Liver (tissue), 9 donors: ENCODE results near the gene ARL11. TPM values are rescaled to one million over a fixed set of nuclear protein-coding genes. Genes with fewer than 3 reads are reported as not detected.
"Not testable (repeated sequence)": the region's sequence is repeated elsewhere in the genome, so short reads cannot be mapped to it uniquely, and the experiment has no call there.

ENCODE experiments used
- DNase-seq: peaks from one replicate; pipeline ENCODE4 v3.0.0-alpha.2; 2017; ENCODE audit warnings: low spot score
- H3K27ac ChIP-seq, 2 donors: one replicate each; pipeline ENCODE4 v1.7.0; 2013; ENCODE audit warnings: inconsistent platforms in 2 of 2, low read length in 2 of 2, control low read depth in 1 of 2, low read depth in 1 of 2, mild to moderate bottlenecking in 1 of 2
- H3K27me3 ChIP-seq, 4 donors: one replicate each; pipeline versions ENCODE4 v1.6.1 to v1.7.0; 2013; ENCODE audit warnings: low read length in 3 of 4, inconsistent platforms in 1 of 4, mild to moderate bottlenecking in 1 of 4, moderate library complexity in 1 of 4; ENCODE audit not compliant: control insufficient read depth in 4 of 4, insufficient read depth in 4 of 4
- H3K36me3 ChIP-seq, 4 donors: one replicate each; pipeline versions ENCODE4 v1.6.1 to v1.7.0; 2013; ENCODE audit warnings: low read length in 3 of 4, mild to moderate bottlenecking in 3 of 4, low read depth in 1 of 4, moderate library complexity in 1 of 4; ENCODE audit not compliant: control insufficient read depth in 4 of 4, insufficient read depth in 3 of 4
- H3K4me1 ChIP-seq, 4 donors: one replicate each; pipeline versions ENCODE4 v1.6.1 to v1.7.0; 2013; ENCODE audit warnings: low read length in 3 of 4, mild to moderate bottlenecking in 3 of 4, moderate library complexity in 1 of 4; ENCODE audit not compliant: control insufficient read depth in 4 of 4, insufficient read depth in 4 of 4
- H3K4me3 ChIP-seq, 3 donors: one replicate each; pipeline versions ENCODE4 v1.6.1 to v1.7.0; 2013; ENCODE audit warnings: low read length in 3 of 3, control low read depth in 1 of 3, low read depth in 1 of 3, mild to moderate bottlenecking in 1 of 3
- H3K9ac ChIP-seq, 2 donors: one replicate each; pipeline ENCODE4 v1.7.0; 2013; ENCODE audit warnings: low read length in 2 of 2, mild to moderate bottlenecking in 2 of 2, moderate library complexity in 2 of 2, control low read depth in 1 of 2, low read depth in 1 of 2
- H3K9me3 ChIP-seq, 4 donors: one replicate each; pipeline versions ENCODE4 v1.6.1 to v1.7.0; 2013; ENCODE audit warnings: low read length in 3 of 4; ENCODE audit not compliant: control insufficient read depth in 4 of 4
- FOXA1 ChIP-seq: IDR thresholded peaks from 2 replicates; pipeline ENCODE4 v1.6.1; 2016; ENCODE audit warnings: antibody characterized with exemption
- GABPA ChIP-seq, 2 donors: IDR thresholded peaks in 1 of 2; conservative IDR thresholded peaks in 1 of 2; 2 replicates each; pipeline ENCODE4 v1.6.1; 2016; ENCODE audit warnings: antibody characterized with exemption in 2 of 2, mild to moderate bottlenecking in 1 of 2, moderate library complexity in 1 of 2
- HNF4A ChIP-seq, 2 donors: conservative IDR thresholded peaks; 2 replicates each; pipeline ENCODE4 v1.6.1; 2016; ENCODE audit warnings: antibody characterized with exemption in 2 of 2, mild to moderate bottlenecking in 2 of 2
- HNF4G ChIP-seq: IDR thresholded peaks from 2 replicates; pipeline ENCODE4 v1.6.1; 2016; ENCODE audit warnings: antibody characterized with exemption
- NR2F2 ChIP-seq: IDR thresholded peaks from 2 replicates; pipeline ENCODE4 v1.6.1; 2016; ENCODE audit warnings: antibody characterized with exemption
- RAD21 ChIP-seq, 2 donors: IDR thresholded peaks; 2 replicates each; pipeline ENCODE4 v1.6.1; 2016; ENCODE audit warnings: antibody characterized with exemption in 2 of 2, mild to moderate bottlenecking in 2 of 2
- RXRA ChIP-seq, 2 donors: IDR thresholded peaks; 2 replicates each; pipeline ENCODE4 v1.6.1; 2017 to 2018; ENCODE audit warnings: antibody characterized with exemption in 2 of 2, mild to moderate bottlenecking in 1 of 2
- TAF1 ChIP-seq: conservative IDR thresholded peaks from 2 replicates; pipeline ENCODE4 v1.6.1; 2016; ENCODE audit warnings: antibody characterized with exemption, mild to moderate bottlenecking
- YY1 ChIP-seq: IDR thresholded peaks from 2 replicates; pipeline ENCODE4 v1.6.1; 2016; ENCODE audit warnings: antibody characterized with exemption, mild to moderate bottlenecking
- WGBS: extraction: QIAGEN DNeasy Blood & Tissue Kit; methylation state at CpG from one replicate; pipeline ENCODE4 v1.1.7; 2013; 5-methylcytosine and 5-hydroxymethylcytosine counted together
- polyA plus RNA-seq, 2 donors: library from polyadenylated mRNA; stranded (reverse) in 1 of 2; unstranded in 1 of 2; fragments of 200-250 nt in 1 of 2; fragments of >200 nt in 1 of 2; fragmentation: Nextera tagmentation in 1 of 2; extraction: Ambion mirVana in 1 of 2; gene quantifications; one replicate each; pipeline versions ENCODE4 v1.2.1 to v1.2.3, GENCODE V29; 2013 to 2015
- total RNA-seq, 2 donors: library from RNA; depleted of rRNA; stranded (reverse); fragments of >200 nt; gene quantifications; one replicate each; pipeline ENCODE4 v1.2.3, GENCODE V29; 2014
- TF ChIP-seq, protein P1 (sequence below): IDR thresholded peaks from 2 replicates; pipeline ENCODE4 v1.6.1; 2016; ENCODE audit warnings: antibody characterized with exemption
- TF ChIP-seq, protein P2 (sequence below): IDR thresholded peaks from 2 replicates; pipeline ENCODE4 v1.6.1; 2016; ENCODE audit warnings: antibody characterized with exemption, mild to moderate bottlenecking
- TF ChIP-seq, protein P3 (sequence below): fragments of 150-350 bp; IDR thresholded peaks from 2 replicates; pipeline ENCODE4 v1.5.1; 2017; ENCODE audit warnings: improper control_type of control experiment, low read depth, low read length; ENCODE audit not compliant: missing input control
- donor health status: healthy.
- donor health status: healthy.
- donor health status: healthy.
- donor health status: healthy.
- donor health status: healthy.

ARL11 gene
- total and polyA plus RNA-seq, 4 donors: 0.11 to 1.5 (median 0.59) TPM

DNA sequence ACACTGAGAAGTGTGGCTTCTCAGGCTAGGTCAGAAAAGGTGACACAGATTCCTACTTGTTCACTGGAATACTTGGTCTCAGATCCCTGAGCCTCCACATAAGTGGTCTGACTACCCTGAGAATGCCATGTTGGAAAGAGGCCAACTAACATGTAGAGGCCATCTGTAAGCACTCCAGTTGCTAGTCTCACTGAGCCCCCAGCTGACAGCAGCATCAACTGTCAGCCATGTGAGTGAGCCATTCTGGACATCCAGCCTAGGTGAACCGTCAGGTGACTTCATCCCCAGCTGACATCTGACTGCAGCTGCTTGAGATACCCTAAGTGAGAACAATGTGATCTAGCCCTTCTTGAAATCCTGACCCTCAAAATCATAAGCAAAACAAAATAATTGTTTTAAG is 18.1 kb upstream of the ARL11 start:
- Histone ChIP-seq H3K4me3 (no peak overlapping the region), H3K27me3 (no peaks in the 10 kb centered on the region), H3K27ac (no peak overlapping the region), H3K9ac (no peak overlapping the region), H3K36me3 (no peaks in the 10 kb centered on the region), H3K4me1 (no peaks in the 10 kb centered on the region), H3K9me3 (no peaks in the 10 kb centered on the region)
- 100% methylated on average over 1 of the region's 1 CpG for WGBS
- TF ChIP-seq, protein P1, sequence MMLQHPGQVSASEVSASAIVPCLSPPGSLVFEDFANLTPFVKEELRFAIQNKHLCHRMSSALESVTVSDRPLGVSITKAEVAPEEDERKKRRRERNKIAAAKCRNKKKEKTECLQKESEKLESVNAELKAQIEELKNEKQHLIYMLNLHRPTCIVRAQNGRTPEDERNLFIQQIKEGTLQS: no peak
- TF ChIP-seq RAD21 (IDR thresholded peaks at IDR 0.05) (no peak), NR2F2 (no peak)
- DNase-seq: no peak

DNA sequence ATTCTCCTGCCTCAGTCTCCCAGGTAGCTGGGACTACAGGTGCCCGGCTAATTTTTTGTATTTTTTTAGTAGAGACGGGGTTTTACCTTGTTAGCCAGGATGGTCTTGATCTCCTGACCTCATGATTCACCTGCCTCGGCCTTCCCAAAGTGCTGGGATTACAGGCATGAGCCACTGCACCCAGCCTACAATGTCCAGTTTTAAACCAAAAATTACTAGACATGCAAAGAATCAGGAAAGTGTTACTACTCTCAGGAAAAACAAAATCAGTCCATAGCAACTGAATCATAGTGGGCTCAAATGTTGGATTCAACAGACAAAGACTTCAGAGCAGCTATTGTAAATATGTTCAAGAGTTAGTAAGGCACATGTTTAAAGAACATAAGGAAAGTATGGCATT is 16.3 kb upstream of the ARL11 start:
- not testable (repeated sequence) for H3K27me3 ChIP-seq, H3K27ac ChIP-seq, H3K9ac ChIP-seq, H3K4me1 ChIP-seq, DNase-seq, H3K4me3 ChIP-seq, H3K9me3 ChIP-seq, H3K36me3 ChIP-seq
- 97% methylated on average over 3 of the region's 3 CpGs for WGBS

DNA sequence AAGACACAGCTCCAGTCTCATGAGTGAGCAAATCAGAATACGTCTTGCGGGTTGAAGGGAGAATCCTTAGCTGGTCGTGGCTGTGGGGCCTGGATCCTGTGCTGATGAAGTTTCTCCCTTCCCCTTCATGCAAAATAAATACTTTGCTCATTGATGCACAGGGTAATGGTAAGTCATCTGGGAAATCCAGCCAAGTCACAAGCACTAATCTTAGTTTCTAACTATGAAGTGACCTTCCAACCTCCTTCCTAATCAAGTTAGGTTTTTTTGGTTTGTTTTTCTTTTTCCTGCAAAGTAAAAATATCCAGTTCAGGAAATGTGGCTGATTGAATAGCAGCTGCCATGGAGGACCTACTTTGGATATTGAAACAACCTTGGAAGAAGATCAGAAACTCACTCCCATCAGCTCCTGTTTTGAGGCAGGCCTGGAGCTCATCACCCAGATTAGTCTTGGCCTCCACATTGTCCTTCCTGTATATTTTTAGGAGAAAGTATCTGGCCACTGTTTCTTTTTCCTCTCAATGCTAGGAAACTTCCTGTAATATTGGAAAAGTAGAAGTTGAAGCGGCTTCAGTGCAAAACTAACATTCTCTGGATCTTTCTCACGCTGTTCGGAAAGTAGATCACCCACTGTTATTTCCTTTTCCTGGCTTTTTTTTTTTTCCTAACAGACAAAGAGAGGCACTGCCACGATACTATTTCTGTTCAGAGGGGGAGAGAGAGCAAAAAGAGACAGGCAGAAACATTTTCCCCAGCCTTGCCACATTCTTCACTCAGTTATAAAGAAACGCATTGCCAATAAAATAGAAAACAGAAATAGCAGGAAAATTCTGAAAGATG is 12.3 kb upstream of the ARL11 start:
- WGBS: 77% methylated on average over 8 of the region's 8 CpGs
- H3K27ac ChIP-seq: no peak overlapping the region
- H3K9ac ChIP-seq: no peak overlapping the region
- DNase-seq: no peak
- no peaks in the 10 kb centered on the region for H3K36me3 ChIP-seq
- no peak for TF ChIP-seq HNF4G
- no peak for TF ChIP-seq GABPA (IDR thresholded peaks at IDR 0.05 in 1 of 2, conservative IDR thresholded peaks at IDR 0.05 in 1 of 2)
- TF ChIP-seq TAF1: no peak
- no peak for TF ChIP-seq RXRA (IDR thresholded peaks at IDR 0.05)
- TF ChIP-seq YY1: no peak
- TF ChIP-seq, protein P2, sequence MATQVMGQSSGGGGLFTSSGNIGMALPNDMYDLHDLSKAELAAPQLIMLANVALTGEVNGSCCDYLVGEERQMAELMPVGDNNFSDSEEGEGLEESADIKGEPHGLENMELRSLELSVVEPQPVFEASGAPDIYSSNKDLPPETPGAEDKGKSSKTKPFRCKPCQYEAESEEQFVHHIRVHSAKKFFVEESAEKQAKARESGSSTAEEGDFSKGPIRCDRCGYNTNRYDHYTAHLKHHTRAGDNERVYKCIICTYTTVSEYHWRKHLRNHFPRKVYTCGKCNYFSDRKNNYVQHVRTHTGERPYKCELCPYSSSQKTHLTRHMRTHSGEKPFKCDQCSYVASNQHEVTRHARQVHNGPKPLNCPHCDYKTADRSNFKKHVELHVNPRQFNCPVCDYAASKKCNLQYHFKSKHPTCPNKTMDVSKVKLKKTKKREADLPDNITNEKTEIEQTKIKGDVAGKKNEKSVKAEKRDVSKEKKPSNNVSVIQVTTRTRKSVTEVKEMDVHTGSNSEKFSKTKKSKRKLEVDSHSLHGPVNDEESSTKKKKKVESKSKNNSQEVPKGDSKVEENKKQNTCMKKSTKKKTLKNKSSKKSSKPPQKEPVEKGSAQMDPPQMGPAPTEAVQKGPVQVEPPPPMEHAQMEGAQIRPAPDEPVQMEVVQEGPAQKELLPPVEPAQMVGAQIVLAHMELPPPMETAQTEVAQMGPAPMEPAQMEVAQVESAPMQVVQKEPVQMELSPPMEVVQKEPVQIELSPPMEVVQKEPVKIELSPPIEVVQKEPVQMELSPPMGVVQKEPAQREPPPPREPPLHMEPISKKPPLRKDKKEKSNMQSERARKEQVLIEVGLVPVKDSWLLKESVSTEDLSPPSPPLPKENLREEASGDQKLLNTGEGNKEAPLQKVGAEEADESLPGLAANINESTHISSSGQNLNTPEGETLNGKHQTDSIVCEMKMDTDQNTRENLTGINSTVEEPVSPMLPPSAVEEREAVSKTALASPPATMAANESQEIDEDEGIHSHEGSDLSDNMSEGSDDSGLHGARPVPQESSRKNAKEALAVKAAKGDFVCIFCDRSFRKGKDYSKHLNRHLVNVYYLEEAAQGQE: no peak
- TF ChIP-seq, protein P1: no peak
- TF ChIP-seq, protein P3, sequence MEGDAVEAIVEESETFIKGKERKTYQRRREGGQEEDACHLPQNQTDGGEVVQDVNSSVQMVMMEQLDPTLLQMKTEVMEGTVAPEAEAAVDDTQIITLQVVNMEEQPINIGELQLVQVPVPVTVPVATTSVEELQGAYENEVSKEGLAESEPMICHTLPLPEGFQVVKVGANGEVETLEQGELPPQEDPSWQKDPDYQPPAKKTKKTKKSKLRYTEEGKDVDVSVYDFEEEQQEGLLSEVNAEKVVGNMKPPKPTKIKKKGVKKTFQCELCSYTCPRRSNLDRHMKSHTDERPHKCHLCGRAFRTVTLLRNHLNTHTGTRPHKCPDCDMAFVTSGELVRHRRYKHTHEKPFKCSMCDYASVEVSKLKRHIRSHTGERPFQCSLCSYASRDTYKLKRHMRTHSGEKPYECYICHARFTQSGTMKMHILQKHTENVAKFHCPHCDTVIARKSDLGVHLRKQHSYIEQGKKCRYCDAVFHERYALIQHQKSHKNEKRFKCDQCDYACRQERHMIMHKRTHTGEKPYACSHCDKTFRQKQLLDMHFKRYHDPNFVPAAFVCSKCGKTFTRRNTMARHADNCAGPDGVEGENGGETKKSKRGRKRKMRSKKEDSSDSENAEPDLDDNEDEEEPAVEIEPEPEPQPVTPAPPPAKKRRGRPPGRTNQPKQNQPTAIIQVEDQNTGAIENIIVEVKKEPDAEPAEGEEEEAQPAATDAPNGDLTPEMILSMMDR: no peak
- no peak for TF ChIP-seq HNF4A (conservative IDR thresholded peaks at IDR 0.05)
- TF ChIP-seq FOXA1: no peak
- H3K4me1 ChIP-seq: no peaks in the 10 kb centered on the region
- no peak overlapping the region for H3K4me3 ChIP-seq
- no peaks in the 10 kb centered on the region for H3K9me3 ChIP-seq
- no peaks in the 10 kb centered on the region for H3K27me3 ChIP-seq
